GM20000 (cell line): ENCODE results near the gene ZNF444.
"Not testable (repeated sequence)": the region's sequence is repeated elsewhere in the genome, so short reads cannot be mapped to it uniquely, and the experiment has no call there.

Source experiments
- DNase-seq: peaks from one replicate; pipeline ENCODE4 v3.0.0; 2012; ENCODE audit warnings: low spot score
- TF ChIP-seq, protein P1 (sequence below): IDR thresholded peaks from 2 replicates; pipeline ENCODE4 v1.5.1; 2012; ENCODE audit warnings: mild to moderate bottlenecking, control low read depth; ENCODE audit errors: extremely low read depth, missing control alignments

The ZNF444 gene

DNA sequence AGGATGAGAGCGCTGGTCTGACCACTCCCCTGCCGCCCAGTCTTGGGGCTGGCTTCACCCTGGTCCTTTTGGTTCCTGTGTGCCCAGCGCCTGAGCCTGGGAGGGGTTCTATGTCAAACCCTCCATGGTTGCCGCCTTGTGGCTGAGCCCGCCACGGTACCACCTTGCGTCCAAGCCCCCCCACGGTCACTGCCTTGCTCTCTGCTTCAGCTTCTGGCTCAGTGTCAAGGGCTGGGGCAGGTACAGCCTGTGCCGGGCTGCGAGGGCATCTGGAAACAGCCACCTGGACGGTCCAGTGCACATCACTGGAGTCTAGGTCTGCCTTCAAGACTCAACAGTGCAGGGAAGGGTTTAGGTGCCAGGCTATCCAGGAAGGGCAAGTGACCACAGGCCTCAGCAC, 20.4 kb downstream of the ZNF444 start:
- TF ChIP-seq, protein P1, sequence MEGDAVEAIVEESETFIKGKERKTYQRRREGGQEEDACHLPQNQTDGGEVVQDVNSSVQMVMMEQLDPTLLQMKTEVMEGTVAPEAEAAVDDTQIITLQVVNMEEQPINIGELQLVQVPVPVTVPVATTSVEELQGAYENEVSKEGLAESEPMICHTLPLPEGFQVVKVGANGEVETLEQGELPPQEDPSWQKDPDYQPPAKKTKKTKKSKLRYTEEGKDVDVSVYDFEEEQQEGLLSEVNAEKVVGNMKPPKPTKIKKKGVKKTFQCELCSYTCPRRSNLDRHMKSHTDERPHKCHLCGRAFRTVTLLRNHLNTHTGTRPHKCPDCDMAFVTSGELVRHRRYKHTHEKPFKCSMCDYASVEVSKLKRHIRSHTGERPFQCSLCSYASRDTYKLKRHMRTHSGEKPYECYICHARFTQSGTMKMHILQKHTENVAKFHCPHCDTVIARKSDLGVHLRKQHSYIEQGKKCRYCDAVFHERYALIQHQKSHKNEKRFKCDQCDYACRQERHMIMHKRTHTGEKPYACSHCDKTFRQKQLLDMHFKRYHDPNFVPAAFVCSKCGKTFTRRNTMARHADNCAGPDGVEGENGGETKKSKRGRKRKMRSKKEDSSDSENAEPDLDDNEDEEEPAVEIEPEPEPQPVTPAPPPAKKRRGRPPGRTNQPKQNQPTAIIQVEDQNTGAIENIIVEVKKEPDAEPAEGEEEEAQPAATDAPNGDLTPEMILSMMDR, result no peak
- DNase-seq, result no peak

DNA sequence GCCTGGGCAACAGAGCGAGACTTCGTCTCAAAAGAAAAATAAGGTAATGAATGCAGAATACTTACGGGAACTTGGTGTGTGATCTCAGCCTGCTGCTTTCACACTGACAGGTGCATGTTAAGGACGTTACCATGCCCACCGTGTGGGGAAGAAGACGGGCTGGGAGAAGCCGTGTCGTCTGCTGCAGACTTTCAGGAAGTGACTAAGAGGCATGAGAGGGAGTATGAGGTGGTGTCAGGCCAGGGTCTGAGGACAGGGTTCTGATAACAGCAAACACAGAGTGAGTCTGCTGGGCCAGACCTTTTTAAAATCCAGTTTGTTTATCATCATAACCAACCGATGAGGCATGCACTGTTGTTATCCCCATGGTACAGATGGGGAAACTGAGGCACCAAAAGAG, 21.2 kb downstream of the ZNF444 start:
- TF ChIP-seq, protein P1, result no peak
- no peak for DNase-seq

DNA sequence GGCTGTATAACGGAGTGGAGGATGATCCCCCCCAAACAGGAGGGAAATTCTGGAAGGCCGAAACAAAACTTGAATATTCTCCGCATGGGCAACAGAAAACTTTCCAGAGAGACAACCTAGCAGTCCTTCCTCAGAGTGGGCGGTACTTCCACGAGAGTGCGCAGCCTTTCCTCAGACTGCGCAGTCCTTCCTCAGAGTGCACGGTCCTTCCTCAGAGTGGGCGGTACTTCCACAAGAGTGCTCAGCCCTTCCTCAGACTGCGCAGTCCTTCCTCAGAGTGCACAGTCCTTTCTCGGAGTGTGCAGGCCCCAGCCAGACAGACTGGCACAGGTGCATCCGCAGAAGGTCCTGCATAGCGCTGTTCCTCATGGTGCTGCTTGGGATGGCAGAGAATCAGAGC, 22.0 kb downstream of the ZNF444 start:
- TF ChIP-seq, protein P1, result no peak
- DNase-seq, result no peak

DNA sequence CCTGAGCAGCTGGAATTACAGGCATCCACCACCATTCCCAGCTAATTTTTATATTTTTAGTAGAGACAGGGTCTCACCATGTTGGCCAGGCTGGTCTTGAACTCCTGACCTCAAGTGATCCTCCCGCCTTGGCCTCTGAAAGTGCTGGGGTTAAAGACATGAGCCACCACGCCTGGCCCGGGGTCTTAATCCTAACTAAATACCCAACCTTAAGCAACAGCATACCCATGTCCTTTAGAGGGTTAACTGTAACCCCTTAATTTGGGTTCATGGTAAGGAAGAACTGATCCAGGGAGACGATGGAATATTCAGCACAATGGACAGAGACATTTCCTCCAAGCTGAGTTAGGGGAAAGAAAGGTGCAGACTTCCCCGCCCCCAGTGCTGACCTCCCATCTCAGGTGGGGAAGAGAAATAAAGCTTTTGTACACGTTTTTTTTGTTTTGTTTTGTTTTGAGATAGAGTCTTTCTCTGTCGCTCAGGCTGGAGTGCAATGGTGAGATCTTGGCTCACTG, 26.0 kb downstream of the ZNF444 start:
- DNase-seq, result no peak
- TF ChIP-seq, protein P1, result no peak

DNA sequence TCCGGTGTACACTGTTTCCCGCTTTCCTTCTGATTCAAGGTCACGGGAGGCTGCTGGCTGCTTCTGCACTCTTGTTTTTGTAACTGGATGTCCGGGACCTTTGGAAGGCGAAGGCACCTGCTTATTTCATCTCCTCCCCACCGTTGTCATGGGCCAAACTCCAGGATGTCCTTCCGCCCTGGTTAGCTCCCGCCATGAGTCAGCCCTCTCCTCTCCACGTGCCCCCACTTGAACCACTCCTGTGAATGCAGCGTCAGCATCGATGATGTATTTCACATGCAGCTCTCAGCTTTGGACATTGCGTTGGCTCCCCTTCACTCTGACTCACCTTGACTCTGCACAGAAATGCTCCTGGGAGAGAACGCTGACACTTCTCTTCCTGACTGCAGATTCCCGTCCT, 29.2 kb downstream of the ZNF444 start:
- TF ChIP-seq, protein P1, result no peak
- no peak for DNase-seq

DNA sequence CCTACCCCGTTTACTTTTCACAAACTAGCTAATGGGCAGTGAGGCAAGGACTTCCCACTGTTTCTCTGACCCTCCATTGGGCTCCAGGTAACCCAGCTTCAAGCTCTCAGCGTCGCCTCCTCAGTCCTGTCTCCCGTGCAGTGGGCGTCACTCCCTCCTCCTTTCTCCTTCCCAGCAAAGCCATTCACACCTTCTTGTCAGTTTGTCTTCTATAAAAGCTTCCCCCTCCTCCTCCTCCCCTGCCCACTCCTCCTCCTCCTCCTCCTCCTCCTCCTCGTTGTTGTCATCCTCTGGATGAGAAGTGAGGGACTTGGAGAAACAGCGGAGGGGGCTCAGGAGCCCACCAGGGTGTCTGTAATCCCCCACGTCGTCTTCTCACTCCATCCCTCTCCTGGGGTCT, 33.0 kb downstream of the ZNF444 start:
- no peak for DNase-seq
- TF ChIP-seq, protein P1, result no peak

DNA sequence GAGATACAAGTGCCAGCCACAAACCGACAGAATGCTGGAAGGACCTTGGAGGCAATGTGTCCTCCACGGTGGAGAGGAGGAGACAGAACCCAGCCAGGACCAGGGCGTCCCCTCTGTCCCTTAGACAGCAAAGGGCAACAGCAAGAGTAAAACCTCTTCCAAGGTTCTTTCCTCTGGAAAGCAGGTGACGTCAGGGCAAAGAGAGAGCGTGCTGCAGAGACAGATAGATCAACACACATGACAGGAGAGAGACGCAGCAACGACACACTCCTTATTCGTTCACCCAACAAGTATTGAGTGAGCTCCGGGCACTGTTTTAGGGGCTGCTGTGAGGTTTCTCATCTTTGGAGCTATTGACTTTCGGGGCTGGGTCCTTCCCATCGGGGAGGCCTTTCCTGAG, 33.5 kb downstream of the ZNF444 start:
- no peak for DNase-seq
- TF ChIP-seq, protein P1, result no peak

DNA sequence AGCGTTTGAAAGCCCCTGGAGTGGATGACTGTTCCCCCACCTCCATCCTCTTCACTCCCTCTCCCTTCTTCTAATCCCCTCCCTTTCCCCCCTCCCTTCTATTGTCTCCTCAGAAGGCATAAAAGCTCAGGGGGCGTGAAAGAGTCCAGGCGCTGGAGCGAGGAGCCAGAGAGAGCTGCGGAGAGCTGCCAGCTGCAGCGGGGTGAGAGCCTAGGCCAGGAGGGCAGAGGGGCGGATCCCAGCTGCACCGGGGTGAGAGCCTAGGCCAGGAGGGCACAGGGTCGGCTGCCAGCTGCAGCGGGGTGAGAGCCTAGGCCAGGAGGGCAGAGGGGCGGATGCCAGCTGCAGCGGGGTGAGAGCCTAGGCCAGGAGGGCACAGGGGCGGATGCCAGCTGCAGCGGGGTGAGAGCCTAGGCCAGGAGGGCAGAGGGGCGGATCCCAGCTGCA, 34.8 kb downstream of the ZNF444 start, which contains the start of gene GALP:
Gene GALP, plus strand, starts transcription at position 148 of the 447 bp plus-strand sequence. CDS start 1,101 bp downstream, outside the sequence.
- DNase-seq, result not testable (repeated sequence)

DNA sequence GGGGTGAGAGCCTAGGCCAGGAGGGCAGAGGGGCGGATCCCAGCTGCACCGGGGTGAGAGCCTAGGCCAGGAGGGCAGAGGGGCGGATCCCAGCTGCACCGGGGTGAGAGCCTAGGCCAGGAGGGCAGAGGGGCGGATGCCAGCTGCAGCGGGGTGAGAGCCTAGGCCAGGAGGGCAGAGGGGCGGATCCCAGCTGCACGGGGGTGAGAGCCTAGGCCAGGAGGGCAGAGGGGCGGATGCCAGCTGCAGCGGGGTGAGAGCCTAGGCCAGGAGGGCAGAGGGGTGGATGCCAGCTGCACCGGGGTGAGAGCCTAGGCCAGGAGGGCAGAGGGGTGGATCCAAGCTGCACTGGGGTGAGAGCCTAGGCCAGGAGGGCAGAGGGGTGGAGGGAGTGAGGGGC, 35.2 kb downstream of the ZNF444 start:
- not testable (repeated sequence) for DNase-seq
